HG02885 (cell line): ENCODE results near the gene DGKB.

Experiments
- ATAC-seq: cut with Tn5 transposase; IDR thresholded peaks from one replicate; pipeline ENCODE4 v1.9.1; 2021; ENCODE audit warnings: mild to moderate bottlenecking; ENCODE audit not compliant: unreplicated experiment, poor library complexity

The DGKB gene

DNA sequence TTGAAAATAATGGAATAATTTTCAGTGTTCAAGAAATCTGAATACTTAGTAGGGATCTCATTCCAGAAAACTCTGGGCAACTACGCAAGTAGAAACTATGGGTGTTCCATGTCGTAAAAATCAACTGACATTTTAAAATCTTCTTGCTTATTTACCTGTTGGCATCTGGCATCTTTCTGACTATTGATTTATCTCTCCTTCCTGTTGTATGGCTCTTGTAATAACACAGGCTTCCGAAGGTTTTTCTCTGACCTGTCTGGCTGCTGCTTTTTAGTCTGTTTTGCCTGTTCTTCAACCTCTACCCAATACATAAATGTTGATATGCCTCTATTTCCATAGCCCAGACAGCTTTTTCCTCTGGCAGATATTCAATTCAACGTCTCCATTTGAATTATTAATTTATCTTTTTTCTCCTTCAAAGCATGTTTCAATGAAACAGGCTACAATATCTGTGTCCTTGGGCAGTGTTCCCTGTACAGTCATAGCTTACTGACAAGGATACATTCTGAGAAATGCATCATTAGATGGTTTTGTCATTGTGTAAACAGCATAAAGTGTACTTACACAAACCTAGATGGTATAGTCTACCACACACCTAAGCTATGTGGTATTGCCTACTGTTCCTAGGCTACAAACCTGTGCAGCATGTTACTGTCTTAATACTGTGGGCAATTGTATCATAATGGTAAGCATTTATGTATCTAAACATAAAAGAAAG lies 807.2 kb downstream of the DGKB start:
- ATAC-seq = no peak
